OCI-LY7 (cell line): Measurements from ENCODE around the gene FHDC1.

Source experiments
- EZH2phosphoT487 ChIP-seq: fragments of 200-600 bp; sonication (generic); IDR thresholded peaks from 2 replicates; pipeline ENCODE4 v1.6.1; 2018; ENCODE audit warnings: low read depth, borderline replicate concordance, mild to moderate bottlenecking, mixed run types, antibody characterized with exemption, low read length, moderate library complexity, mixed read lengths
- TF ChIP-seq, protein P1 (sequence below): fragments of 200-600 bp; sonication (generic); conservative IDR thresholded peaks from 2 replicates; pipeline ENCODE4 v1.5.1; 2014; ENCODE audit warnings: mild to moderate bottlenecking, antibody characterized with exemption, low read length, moderate library complexity, mixed read lengths

DNA sequence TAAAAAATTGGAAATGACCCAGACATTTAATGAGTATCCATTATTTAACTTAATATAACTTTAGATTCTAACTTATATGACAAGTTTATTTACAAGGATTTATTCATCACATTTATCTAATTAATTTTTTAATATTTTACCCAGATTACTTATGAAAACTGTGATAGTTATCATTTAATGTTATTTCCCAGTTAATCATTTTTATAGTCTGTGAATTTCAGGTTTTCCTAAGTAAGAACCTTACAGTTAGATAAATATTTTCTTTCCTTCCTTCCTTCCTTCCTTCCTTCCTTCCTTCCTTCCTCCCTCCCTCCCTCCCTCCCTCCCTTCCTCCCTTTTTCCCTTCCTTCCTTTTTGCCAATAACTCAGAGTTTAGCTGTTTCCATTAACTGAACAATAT is 14.8 kb upstream of the FHDC1 start:
- TF ChIP-seq, protein P1, sequence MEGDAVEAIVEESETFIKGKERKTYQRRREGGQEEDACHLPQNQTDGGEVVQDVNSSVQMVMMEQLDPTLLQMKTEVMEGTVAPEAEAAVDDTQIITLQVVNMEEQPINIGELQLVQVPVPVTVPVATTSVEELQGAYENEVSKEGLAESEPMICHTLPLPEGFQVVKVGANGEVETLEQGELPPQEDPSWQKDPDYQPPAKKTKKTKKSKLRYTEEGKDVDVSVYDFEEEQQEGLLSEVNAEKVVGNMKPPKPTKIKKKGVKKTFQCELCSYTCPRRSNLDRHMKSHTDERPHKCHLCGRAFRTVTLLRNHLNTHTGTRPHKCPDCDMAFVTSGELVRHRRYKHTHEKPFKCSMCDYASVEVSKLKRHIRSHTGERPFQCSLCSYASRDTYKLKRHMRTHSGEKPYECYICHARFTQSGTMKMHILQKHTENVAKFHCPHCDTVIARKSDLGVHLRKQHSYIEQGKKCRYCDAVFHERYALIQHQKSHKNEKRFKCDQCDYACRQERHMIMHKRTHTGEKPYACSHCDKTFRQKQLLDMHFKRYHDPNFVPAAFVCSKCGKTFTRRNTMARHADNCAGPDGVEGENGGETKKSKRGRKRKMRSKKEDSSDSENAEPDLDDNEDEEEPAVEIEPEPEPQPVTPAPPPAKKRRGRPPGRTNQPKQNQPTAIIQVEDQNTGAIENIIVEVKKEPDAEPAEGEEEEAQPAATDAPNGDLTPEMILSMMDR, result no peak
- no peak for TF ChIP-seq EZH2phosphoT487
